Measurements from ENCODE around the gene CLDN19. TPM values are rescaled to one million over a fixed set of nuclear protein-coding genes. Genes with fewer than 3 reads are reported as not detected.
A peak's percentile ranks its signal among the peaks of the same experiment; 100 is the strongest.

CLDN19 gene
- polyA plus RNA-seq, 1 donor, result 1.5 TPM

DNA sequence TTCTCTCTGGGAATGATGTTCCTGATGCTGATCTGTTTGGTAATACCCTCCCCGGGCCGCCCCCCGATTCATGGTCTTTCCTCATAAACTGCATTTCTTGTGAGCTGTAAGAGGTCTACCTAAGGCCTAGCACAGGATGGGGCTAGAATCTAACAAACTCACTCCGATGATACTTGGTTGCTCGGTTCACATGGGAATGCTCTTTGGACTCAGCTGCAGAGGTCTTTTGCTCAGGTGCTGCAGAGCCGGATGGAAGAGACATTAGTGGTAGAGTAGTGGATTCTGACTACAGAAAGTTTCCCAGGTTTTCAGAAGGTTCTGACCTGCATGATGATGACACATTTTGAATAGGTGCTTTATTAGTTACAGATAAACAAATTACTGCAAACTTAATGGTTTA, 36.5 kb upstream of the CLDN19 start:
- no CpG with 5 or more reads among the region's 6 CpGs for WGBS (ENCODE audit: insufficient coverage, low lambda C conversion rate)
- no peaks in the 10 kb centered on the region for H3K4me1 ChIP-seq (ENCODE audit: control insufficient read depth, insufficient read depth, low read length)
- H3K36me3 ChIP-seq (ENCODE audit: control insufficient read depth, insufficient read depth, low read length), result peaks cover 52% of the 10 kb centered on the region
- peak in 1 of 2 donors; percentile 56 for DNase-seq
- H3K9me3 ChIP-seq (ENCODE audit: control insufficient read depth, low read depth, low read length), result no peaks in the 10 kb centered on the region
- no peak overlapping the region for H3K4me3 ChIP-seq (ENCODE audit: low read length)
- no peaks in the 10 kb centered on the region for H3K27me3 ChIP-seq (ENCODE audit: control insufficient read depth, insufficient read depth, low read length)
- H3K27ac ChIP-seq (ENCODE audit: low read length), result no peak overlapping the region

DNA sequence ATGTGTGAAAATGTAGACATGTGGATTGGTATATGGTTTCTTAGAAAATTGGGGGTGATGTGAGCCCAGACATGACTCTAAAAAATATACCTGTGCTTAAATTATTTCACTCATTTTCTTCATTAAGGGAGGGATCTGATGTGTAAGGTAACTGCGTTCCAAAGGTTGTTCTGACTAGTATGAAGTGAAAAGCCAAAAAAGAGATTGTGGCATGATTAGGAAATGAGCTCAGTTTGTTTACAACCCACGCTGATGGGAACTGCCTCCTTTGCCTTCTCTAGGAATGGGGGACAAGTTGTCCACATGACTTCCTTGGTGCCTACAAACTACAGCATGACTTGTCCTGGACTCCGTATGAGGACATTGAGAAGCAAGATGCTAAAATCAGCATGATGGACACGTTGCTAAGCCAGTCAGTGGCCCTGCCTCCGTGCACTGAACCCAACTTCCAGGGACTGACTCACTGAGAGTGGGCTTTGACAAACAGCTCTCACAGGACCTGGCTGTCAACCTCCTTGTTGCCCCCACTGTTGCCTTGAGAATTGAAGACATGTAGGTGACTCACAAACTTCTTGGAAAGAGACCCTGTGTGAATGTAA, 35.0 kb upstream of the CLDN19 start:
- H3K27me3 ChIP-seq (ENCODE audit: control insufficient read depth, insufficient read depth, low read length), result no peaks in the 10 kb centered on the region
- H3K36me3 ChIP-seq (ENCODE audit: control insufficient read depth, insufficient read depth, low read length), result peaks cover 51% of the 10 kb centered on the region
- no CpG with 5 or more reads among the region's 5 CpGs for WGBS (ENCODE audit: insufficient coverage, low lambda C conversion rate)

DNA sequence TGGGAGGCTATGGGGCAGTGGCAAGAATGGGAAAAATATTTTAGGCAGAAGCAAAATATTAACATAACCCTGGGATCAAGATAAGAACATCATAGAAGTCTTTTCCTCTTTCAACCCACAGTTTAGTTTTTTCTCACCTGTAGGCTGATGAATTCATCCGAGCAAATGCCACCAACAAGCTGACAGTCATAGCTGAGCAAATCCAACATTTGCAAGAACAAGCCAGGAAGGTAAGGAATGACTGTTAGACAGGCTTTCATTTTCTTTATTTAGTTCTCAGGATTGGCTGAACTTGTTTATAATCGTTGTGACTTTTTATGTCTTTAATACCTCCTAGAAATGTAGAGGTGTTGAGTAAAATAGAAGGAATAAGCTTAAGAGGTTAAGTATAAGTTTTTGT, 33.4 kb upstream of the CLDN19 start:
- DNase-seq, result no peak
- Histone ChIP-seq H3K4me3 (ENCODE audit: low read length) (no peak overlapping the region), H3K27me3 (ENCODE audit: control insufficient read depth, insufficient read depth, low read length) (no peaks in the 10 kb centered on the region), H3K9me3 (ENCODE audit: control insufficient read depth, low read depth, low read length) (no peaks in the 10 kb centered on the region), H3K4me1 (ENCODE audit: control insufficient read depth, insufficient read depth, low read length) (peaks cover 3% of the 10 kb centered on the region), H3K27ac (ENCODE audit: low read length) (no peak overlapping the region), H3K36me3 (ENCODE audit: control insufficient read depth, insufficient read depth, low read length) (peaks cover 45% of the 10 kb centered on the region)
- 60% methylated on average over 2 of the region's 2 CpGs for WGBS (ENCODE audit: insufficient coverage, low lambda C conversion rate)

More for the DNA sequence above, 35.0 kb upstream of the CLDN19 start:
- H3K27ac ChIP-seq (ENCODE audit: low read length), result no peak overlapping the region
- no peak overlapping the region for H3K4me3 ChIP-seq (ENCODE audit: low read length)
- peaks cover 2% of the 10 kb centered on the region for H3K4me1 ChIP-seq (ENCODE audit: control insufficient read depth, insufficient read depth, low read length)
- no peaks in the 10 kb centered on the region for H3K9me3 ChIP-seq (ENCODE audit: control insufficient read depth, low read depth, low read length)
- DNase-seq, result no peak

DNA sequence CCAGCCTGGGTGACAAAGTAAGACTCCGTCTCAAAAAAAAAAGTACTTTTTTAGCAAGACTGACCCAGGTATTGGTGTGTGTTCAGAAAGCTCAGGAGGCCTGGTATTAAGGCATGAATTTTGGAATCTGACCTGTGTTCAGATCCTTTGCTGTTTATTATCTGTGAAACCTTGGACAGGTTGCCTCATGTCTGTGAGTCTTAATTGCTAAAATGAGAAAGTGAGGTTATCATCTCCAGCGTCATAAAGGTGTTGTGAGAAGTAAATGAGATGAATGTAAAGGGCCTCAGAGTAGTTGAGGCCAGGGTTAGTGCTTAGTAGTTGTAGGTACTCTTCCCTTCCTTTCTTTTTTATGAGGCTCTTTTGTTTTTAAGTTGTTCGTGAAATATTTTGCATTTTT, 29.8 kb upstream of the CLDN19 start:
- H3K36me3 ChIP-seq (ENCODE audit: control insufficient read depth, insufficient read depth, low read length), result peaks cover 11% of the 10 kb centered on the region
- peaks cover 6% of the 10 kb centered on the region for H3K4me1 ChIP-seq (ENCODE audit: control insufficient read depth, insufficient read depth, low read length)
- no peak overlapping the region for H3K27ac ChIP-seq (ENCODE audit: low read length)
- H3K9me3 ChIP-seq (ENCODE audit: control insufficient read depth, low read depth, low read length), result no peaks in the 10 kb centered on the region
- WGBS (ENCODE audit: insufficient coverage, low lambda C conversion rate), result 100% methylated on average over 1 of the region's 3 CpGs
- DNase-seq, result peak; percentile 56 to 75
- no peak overlapping the region for H3K4me3 ChIP-seq (ENCODE audit: low read length)
- H3K27me3 ChIP-seq (ENCODE audit: control insufficient read depth, insufficient read depth, low read length), result no peaks in the 10 kb centered on the region

DNA sequence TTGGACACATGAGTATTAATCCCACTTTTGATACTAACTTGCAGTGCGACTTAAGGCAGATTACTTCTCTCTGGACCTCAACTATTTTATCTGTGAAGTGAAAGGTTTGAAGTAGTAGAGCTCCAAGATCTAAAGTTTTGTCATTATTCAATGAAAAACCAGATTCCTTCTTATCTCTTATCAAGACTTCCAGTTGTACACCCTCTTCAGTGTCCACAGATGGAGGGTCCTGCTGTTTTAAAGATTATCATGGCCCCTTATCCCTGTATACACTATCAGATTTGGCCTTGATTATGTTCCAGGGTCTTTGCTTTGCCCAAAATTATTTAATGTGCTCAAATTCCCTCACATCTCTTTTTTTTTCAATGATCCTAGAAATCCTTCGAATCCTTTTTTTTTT, 28.1 kb upstream of the CLDN19 start:
- H3K27me3 ChIP-seq (ENCODE audit: control insufficient read depth, insufficient read depth, low read length), result no peaks in the 10 kb centered on the region
- peaks cover 6% of the 10 kb centered on the region for H3K4me1 ChIP-seq (ENCODE audit: control insufficient read depth, insufficient read depth, low read length)
- H3K36me3 ChIP-seq (ENCODE audit: control insufficient read depth, insufficient read depth, low read length), result peaks cover under 1% of the 10 kb centered on the region
- peak overlapping the region; percentile 86 for H3K4me3 ChIP-seq (ENCODE audit: low read length)
- no peaks in the 10 kb centered on the region for H3K9me3 ChIP-seq (ENCODE audit: control insufficient read depth, low read depth, low read length)
- WGBS (ENCODE audit: insufficient coverage, low lambda C conversion rate), result 100% methylated on average over 1 of the region's 2 CpGs
- DNase-seq, result no peak
- H3K27ac ChIP-seq (ENCODE audit: low read length), result peak overlapping the region; percentile 92

DNA sequence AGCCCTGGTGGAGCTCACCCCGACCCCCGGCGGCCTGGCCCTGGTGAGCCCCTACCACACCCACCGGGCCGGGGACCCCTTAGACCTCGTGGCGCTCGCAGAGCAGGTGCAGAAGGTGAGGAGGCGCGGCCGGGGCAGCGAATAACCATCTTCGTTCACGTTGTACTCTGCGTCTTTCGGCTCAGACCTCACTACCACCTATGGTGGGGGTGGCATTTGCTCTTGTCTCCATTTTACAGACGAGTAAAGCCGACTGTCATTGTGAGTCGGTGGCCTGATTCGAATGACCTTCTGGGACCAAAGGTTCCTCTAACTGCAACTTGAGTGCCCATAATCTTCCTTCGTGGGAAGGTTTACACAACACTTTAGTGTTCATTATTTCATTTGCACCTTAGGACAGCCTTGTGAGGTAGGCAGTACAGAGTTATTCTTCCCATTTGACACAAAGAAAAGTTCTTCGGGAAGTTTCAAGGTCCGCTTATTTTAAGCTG, 27.5 kb upstream of the CLDN19 start:
- H3K4me1 ChIP-seq (ENCODE audit: control insufficient read depth, insufficient read depth, low read length), result peaks cover 6% of the 10 kb centered on the region
- peak; percentile 37 to 82 for DNase-seq
- WGBS (ENCODE audit: insufficient coverage, low lambda C conversion rate), result no CpG with 5 or more reads among the region's 23 CpGs

DNA sequence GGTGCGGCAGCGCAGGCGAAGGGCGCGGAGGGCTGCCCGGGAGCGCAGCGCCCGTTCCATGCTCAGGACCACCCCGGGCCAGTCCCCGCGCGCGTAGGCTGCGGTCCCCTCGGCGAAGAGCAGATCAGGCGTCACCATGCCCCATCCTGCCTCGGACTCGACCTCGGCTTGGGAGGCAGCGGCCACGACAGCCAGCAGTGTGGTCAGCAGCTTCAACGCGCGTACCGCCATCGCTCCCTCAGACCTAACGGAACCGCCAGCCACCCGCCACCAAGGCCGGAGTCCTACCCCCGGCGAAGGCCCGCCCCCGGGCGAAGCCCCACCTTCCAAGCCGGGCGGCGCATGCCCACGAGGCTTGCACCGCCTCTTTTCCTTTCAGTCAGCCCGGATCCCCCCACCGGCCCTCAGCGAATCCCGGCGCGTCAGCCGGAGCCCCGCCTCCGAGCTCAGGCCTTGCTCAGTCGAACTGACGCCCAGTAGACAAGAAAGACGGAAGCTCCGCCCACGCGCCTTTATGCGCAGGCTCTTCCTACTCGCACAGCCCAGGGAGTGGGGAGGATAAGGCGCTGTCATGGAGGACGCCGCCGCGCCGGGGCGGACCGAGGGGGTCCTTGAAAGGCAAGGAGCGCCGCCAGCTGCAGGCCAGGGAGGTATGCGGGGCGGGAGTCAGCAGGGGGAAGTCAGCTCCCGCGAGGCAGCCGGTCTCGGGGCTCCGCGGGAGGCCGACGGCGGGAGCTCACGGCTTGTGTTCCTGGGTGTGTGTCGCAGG, 26.9 kb upstream of the CLDN19 start, which contains the start of the genes C1orf50 and P3H1:
C1orf50 (plus strand) TSS at position 509 of the 769 bp plus-strand sequence; CDS start at position 572, 63 bp downstream.
P3H1 (minus strand) TSS at position 288 of the 769 bp plus-strand sequence; CDS start at position 231, 57 bp downstream.
- Histone ChIP-seq H3K27me3 (ENCODE audit: control insufficient read depth, insufficient read depth, low read length) (no peaks in the 10 kb centered on the region), H3K4me3 (ENCODE audit: low read length) (peak within 1 kb of the TSS; percentile 86), H3K27ac (ENCODE audit: low read length) (peak within 1 kb of the TSS; percentile 92), H3K9me3 (ENCODE audit: control insufficient read depth, low read depth, low read length) (no peaks in the 10 kb centered on the region), H3K36me3 (ENCODE audit: control insufficient read depth, insufficient read depth, low read length) (no peaks in the 10 kb centered on the region), H3K4me1 (ENCODE audit: control insufficient read depth, insufficient read depth, low read length) (peaks cover 6% of the 10 kb centered on the region)
- DNase-seq, result peak; percentile 99 to 100
- WGBS (ENCODE audit: insufficient coverage, low lambda C conversion rate), result no CpG with 5 or more reads among the region's 82 CpGs

More for the DNA sequence above, 27.5 kb upstream of the CLDN19 start:
- H3K27me3 ChIP-seq (ENCODE audit: control insufficient read depth, insufficient read depth, low read length), result no peaks in the 10 kb centered on the region
- H3K4me3 ChIP-seq (ENCODE audit: low read length), result peak overlapping the region; percentile 86
- peak overlapping the region; percentile 92 for H3K27ac ChIP-seq (ENCODE audit: low read length)
- H3K36me3 ChIP-seq (ENCODE audit: control insufficient read depth, insufficient read depth, low read length), result no peaks in the 10 kb centered on the region
- no peaks in the 10 kb centered on the region for H3K9me3 ChIP-seq (ENCODE audit: control insufficient read depth, low read depth, low read length)

DNA sequence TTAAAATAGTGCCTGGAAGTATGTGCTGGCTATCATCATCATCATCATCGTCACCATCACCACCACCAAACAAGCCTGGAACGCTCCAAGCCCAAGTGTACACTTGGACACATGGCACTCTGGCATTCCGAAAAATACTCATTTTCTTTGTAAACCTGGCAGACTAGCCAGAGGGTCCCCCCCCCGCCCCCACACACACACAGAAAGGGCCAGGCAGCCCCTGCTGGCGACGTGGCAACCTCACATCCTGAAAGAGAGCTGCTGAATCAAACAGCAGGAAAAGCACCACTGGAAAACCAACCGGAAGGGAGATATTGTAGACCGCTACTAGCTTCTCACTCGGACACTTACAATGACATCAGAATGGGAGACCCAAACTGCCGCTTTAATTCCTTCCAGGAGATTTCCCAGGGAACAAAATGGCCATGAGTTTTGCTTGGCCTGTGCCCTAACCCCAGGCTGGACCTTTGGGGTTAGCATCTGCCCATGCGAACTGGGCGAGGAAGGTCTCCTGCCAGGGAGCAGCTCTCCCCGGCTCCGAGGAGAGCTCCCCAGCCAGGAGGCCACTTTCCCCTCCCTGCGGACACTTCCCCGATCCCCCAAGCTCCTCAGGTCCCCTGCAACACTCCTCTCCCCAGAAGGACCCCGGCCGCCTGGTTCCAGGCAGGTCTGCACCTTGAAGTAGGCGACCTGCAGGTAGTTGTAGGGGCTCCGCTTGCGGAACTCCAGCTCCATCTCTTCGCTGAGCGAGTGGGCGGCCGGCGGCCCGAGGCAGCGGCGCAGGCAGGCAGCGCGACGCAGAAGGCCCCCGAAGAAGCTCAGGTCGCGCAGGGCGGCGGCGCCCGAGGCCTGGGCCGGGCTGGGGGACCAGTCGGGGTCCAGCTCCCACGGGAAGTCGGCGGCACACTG, 26.1 kb upstream of the CLDN19 start:
- H3K27me3 ChIP-seq (ENCODE audit: control insufficient read depth, insufficient read depth, low read length), result no peaks in the 10 kb centered on the region
- no peaks in the 10 kb centered on the region for H3K9me3 ChIP-seq (ENCODE audit: control insufficient read depth, low read depth, low read length)
- DNase-seq, result peak; percentile 42 to 55
- peak overlapping the region; percentile 86 for H3K4me3 ChIP-seq (ENCODE audit: low read length)
- H3K4me1 ChIP-seq (ENCODE audit: control insufficient read depth, insufficient read depth, low read length), result peaks cover 6% of the 10 kb centered on the region
- peak overlapping the region; percentile 54 for H3K27ac ChIP-seq (ENCODE audit: low read length)
- H3K36me3 ChIP-seq (ENCODE audit: control insufficient read depth, insufficient read depth, low read length), result no peaks in the 10 kb centered on the region
- no CpG with 5 or more reads among the region's 44 CpGs for WGBS (ENCODE audit: insufficient coverage, low lambda C conversion rate)

DNA sequence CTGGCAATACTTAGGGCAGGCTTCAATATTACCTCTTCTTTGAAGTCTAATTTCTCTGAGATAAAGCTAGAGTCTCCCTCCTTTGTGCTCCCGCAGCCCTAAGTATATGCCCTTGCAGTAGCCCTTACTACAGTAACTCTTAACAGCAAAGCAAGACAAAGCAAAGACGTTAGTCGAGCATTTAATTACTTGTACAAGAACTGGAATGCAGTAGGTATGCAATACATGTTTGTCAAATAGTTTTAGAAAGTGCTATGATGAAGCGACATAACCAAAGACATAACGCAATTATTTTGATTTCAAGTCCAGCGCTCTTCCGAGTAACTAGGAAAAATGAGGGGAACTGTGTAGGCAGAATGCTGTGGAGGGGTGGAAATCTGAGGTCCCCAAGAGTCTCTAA, 25.2 kb upstream of the CLDN19 start:
- Histone ChIP-seq H3K27ac (ENCODE audit: low read length) (no peak overlapping the region), H3K36me3 (ENCODE audit: control insufficient read depth, insufficient read depth, low read length) (no peaks in the 10 kb centered on the region), H3K4me3 (ENCODE audit: low read length) (peak overlapping the region; percentile 86), H3K27me3 (ENCODE audit: control insufficient read depth, insufficient read depth, low read length) (no peaks in the 10 kb centered on the region), H3K4me1 (ENCODE audit: control insufficient read depth, insufficient read depth, low read length) (peaks cover 6% of the 10 kb centered on the region), H3K9me3 (ENCODE audit: control insufficient read depth, low read depth, low read length) (no peaks in the 10 kb centered on the region)
- no peak for DNase-seq
- WGBS (ENCODE audit: insufficient coverage, low lambda C conversion rate), result no CpG with 5 or more reads among the region's 7 CpGs

DNA sequence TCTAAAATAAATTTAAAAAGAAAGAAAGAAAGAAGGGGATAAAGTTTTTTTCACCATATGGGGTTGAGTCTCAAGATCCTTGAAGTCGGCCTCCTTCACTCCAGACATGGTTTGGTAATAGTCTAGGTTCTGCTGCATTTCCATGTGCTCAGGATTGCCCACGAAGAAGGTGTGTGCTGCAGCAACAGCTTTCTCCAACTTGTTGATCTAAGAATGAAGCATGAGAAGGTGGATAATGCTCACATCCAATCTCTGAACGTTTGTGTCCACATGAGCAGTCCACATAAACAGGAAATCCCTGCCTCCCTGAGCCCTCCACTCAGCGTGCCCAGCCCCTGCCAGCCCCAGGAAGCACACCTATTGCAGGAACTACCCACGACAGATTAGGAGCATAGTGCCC, 22.2 kb upstream of the CLDN19 start:
- Histone ChIP-seq H3K36me3 (ENCODE audit: control insufficient read depth, insufficient read depth, low read length) (peaks cover 16% of the 10 kb centered on the region), H3K27ac (ENCODE audit: low read length) (no peak overlapping the region), H3K27me3 (ENCODE audit: control insufficient read depth, insufficient read depth, low read length) (no peaks in the 10 kb centered on the region), H3K4me1 (ENCODE audit: control insufficient read depth, insufficient read depth, low read length) (no peaks in the 10 kb centered on the region), H3K9me3 (ENCODE audit: control insufficient read depth, low read depth, low read length) (no peaks in the 10 kb centered on the region), H3K4me3 (ENCODE audit: low read length) (no peak overlapping the region)
- no peak for DNase-seq
- WGBS (ENCODE audit: insufficient coverage, low lambda C conversion rate), result no CpG with 5 or more reads among the region's 5 CpGs

All from large intestine (tissue), 3 donors.